ENCODE results near the gene GUCY2D.

GUCY2D gene

DNA sequence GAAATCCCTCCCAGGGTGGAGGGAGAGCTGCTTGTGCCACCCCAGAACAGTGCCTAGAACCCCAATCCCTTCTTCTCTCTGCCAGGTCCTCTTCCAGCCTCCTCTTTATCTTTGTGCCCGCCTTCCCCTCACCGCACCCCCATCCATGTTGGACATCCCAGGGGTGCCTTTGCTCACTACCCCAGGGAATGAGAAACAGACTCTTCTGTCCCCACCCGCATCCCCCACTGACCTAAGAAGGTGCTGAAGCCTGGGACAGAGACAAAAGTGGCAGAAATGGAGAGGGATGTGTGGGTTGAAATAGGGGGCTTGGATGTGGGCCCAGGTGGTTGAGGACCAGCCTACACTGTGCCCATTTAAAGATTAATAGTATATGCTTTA is 53.4 kb downstream of the GUCY2D start:
- no peak overlapping the region for H3K4me3 Mint-ChIP-seq
- TF ChIP-seq, protein P1, sequence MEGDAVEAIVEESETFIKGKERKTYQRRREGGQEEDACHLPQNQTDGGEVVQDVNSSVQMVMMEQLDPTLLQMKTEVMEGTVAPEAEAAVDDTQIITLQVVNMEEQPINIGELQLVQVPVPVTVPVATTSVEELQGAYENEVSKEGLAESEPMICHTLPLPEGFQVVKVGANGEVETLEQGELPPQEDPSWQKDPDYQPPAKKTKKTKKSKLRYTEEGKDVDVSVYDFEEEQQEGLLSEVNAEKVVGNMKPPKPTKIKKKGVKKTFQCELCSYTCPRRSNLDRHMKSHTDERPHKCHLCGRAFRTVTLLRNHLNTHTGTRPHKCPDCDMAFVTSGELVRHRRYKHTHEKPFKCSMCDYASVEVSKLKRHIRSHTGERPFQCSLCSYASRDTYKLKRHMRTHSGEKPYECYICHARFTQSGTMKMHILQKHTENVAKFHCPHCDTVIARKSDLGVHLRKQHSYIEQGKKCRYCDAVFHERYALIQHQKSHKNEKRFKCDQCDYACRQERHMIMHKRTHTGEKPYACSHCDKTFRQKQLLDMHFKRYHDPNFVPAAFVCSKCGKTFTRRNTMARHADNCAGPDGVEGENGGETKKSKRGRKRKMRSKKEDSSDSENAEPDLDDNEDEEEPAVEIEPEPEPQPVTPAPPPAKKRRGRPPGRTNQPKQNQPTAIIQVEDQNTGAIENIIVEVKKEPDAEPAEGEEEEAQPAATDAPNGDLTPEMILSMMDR (IDR thresholded peaks at IDR 0.05; ENCODE audit: unreplicated experiment in 3 of 3): no peak
- no peaks in the 10 kb centered on the region for H3K9me3 Mint-ChIP-seq
- H3K27ac Mint-ChIP-seq: no peak overlapping the region
- H3K27me3 Mint-ChIP-seq (ENCODE audit: low read depth): peaks cover 55% of the 10 kb centered on the region
- H3K4me1 Mint-ChIP-seq: no peaks in the 10 kb centered on the region
- no peaks in the 10 kb centered on the region for H3K36me3 Mint-ChIP-seq (ENCODE audit: low read depth)

DNA sequence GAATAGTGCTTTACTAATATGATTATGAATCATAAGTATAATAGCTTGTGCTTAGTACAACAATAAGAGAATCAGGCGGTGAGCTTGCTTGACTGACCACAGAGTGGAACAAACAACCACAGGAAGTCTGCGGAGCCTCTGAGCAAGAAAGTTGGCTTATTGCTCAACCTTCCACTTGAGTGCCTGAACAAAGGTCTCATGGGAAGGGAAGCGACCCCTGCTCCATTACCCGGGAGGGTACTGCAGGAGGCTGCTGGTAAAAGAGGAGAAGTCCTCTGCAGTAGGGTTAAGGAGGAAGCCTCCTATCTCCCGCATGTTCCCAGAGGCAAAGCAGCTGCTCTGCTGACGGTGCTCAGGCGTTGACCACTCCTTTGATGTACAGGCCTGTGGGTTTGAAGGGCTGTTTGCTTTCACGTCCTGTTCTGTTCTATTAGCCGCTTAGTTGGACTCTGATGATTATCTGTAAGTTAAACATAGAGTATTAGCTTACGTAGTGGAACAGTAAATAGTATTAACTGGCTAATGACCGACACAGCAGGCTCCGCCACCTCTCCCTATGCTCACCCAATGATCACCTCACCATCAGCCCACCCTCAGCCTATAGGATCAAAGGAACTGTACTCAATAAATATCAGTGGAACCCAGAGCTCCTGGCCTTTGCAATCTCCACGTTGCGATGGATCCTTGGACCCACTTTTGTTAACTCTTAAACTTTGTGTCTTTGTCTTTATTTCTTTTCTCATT is 54.0 kb downstream of the GUCY2D start:
- TF ChIP-seq, protein P1 (IDR thresholded peaks at IDR 0.05; ENCODE audit: unreplicated experiment in 3 of 3): no peak
- no peaks in the 10 kb centered on the region for H3K4me1 Mint-ChIP-seq

DNA sequence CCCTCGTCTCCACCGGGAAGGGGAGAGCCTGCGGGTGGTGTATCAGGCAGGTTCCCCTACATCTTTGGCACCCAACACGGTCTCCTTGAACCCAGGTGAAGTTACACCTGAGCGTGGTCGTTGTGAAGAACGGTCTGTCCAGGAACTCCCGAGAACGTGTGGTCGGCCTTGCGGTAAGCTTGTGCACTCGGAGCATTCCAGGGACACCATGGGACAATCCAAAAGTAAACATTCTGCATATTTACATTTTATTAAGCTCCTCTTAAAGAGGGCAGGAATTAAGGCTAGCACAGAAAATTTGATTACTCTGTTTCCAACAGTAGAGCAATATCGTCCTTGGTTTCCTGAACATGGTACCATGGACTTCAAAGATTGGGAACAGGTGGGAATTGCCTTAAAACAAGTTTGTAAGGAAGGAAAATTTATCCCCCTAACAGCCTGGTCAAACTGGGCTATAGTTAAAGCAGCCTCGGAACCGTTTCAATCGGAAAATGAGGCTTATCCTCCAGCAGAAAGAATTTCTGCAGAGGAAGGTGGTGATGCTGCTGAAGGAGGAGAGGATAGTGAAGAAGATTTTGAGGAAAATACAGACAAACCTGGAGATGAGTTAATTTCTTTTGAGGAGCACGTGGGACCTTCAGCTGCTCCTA is 54.7 kb downstream of the GUCY2D start:
- Mint-ChIP-seq H3K27ac (no peak overlapping the region), H3K27me3 (ENCODE audit: low read depth) (peaks cover 66% of the 10 kb centered on the region), H3K4me3 (no peak overlapping the region), H3K36me3 (ENCODE audit: low read depth) (no peaks in the 10 kb centered on the region), H3K4me1 (peaks cover 4% of the 10 kb centered on the region), H3K9me3 (no peaks in the 10 kb centered on the region)
- TF ChIP-seq, protein P1 (IDR thresholded peaks at IDR 0.05; ENCODE audit: unreplicated experiment in 3 of 3): no peak

More for the DNA sequence above, 54.0 kb downstream of the GUCY2D start:
- Mint-ChIP-seq H3K9me3 (no peaks in the 10 kb centered on the region), H3K36me3 (ENCODE audit: low read depth) (no peaks in the 10 kb centered on the region), H3K4me3 (no peak overlapping the region), H3K27ac (no peak overlapping the region), H3K27me3 (ENCODE audit: low read depth) (peaks cover 59% of the 10 kb centered on the region)

DNA sequence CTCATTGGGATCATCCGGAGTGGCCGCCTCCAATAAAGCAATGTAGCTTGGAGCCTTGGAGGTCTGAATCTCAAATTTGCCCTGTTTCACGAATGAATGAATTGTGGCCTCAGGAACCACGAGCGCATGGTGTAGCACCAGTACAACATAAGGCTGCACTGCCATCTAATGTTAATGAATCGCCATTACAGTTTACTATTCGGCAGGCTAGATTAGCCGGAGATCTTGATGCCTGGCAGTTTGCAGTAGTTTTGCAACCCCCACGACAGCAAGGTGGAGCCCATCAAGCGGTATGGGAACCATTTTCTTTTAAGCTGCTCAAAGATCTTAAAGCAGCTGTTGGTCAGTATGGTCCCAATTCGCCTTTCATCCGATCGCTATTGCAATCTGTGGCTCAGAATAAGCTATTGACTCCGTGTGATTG is 55.3 kb downstream of the GUCY2D start:
- TF ChIP-seq, protein P1 (IDR thresholded peaks at IDR 0.05; ENCODE audit: unreplicated experiment in 3 of 3): peak; percentile 65 to 81 (median 67)
- H3K27me3 Mint-ChIP-seq (ENCODE audit: low read depth): peaks cover 72% of the 10 kb centered on the region
- no peaks in the 10 kb centered on the region for H3K9me3 Mint-ChIP-seq
- no peak overlapping the region for H3K4me3 Mint-ChIP-seq
- H3K4me1 Mint-ChIP-seq: peaks cover 10% of the 10 kb centered on the region
- no peaks in the 10 kb centered on the region for H3K36me3 Mint-ChIP-seq (ENCODE audit: low read depth)
- no peak overlapping the region for H3K27ac Mint-ChIP-seq

DNA sequence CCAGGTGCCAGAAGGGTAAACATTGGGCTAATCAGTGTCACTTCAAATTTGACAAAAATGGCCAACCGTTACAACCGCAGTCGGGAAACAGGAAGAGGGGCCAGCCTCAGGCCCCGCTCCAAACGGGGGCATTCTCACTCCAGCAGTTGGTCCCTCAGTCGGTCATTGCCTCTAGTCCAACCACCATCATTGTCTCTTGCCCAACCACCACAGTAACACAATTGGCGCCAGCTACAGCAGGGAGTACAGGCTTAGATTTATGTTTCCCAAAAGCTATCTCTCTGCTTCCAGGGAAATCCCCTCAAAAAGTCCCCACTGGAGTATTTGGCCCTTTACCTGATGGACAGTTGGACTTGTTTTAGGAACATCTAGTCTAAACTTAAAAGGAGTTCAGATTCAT is 56.7 kb downstream of the GUCY2D start:
- H3K9me3 Mint-ChIP-seq: no peaks in the 10 kb centered on the region

More for the DNA sequence above, 56.7 kb downstream of the GUCY2D start:
- no peaks in the 10 kb centered on the region for H3K36me3 Mint-ChIP-seq (ENCODE audit: low read depth)
- H3K27ac Mint-ChIP-seq: no peak overlapping the region
- no peak overlapping the region for H3K4me3 Mint-ChIP-seq
- peaks cover 81% of the 10 kb centered on the region for H3K27me3 Mint-ChIP-seq (ENCODE audit: low read depth)
- TF ChIP-seq, protein P1 (IDR thresholded peaks at IDR 0.05; ENCODE audit: unreplicated experiment in 3 of 3): no peak
- peaks cover 16% of the 10 kb centered on the region for H3K4me1 Mint-ChIP-seq

All from nephron (organoid).